ENCODE data around the gene C1orf159. TPM values are rescaled to one million over a fixed set of nuclear protein-coding genes. Genes with fewer than 3 reads are reported as not detected.

C1orf159 gene
- total and polyA plus RNA-seq, 10 of the 15 experiments (the other 5 are each of a cell fraction or from before 2014, with no cell fraction given): 0.11 to 23.4 (median 8.0) TPM

- FAIRE-seq (no peak), DNase-seq (ENCODE audit: low read depth, low spot score) (no peak), ATAC-seq (no peak)
- POLR2A ChIA-PET: interaction anchor here (0.6 to 0.8 kb wide), 2 partner anchors 15 to 173 kb away, joined by 4 to 9 read pairs; no protein-coding TSS in a partner anchor
- Histone ChIP-seq H3K4me1 (ENCODE audit: control insufficient read depth, insufficient read depth, low read length) (peaks cover 5% of the 10 kb centered on the region; the same call in 1 of the 2 replicates), H3K9me3 (replicated peaks; ENCODE audit: control insufficient read depth, insufficient read depth, low read length) (no peaks in the 10 kb centered on the region), H2AFZ (ENCODE audit: control insufficient read depth, low read depth, low read length) (no peak overlapping the region), H3K4me2 (ENCODE audit: control insufficient read depth, insufficient read depth) (no peak overlapping the region), H4K20me1 (ENCODE audit: control insufficient read depth, insufficient read depth) (no peaks in the 10 kb centered on the region), H3K4me3 (no peak overlapping the region), H3K27ac (ENCODE audit: control insufficient read depth, insufficient read depth) (no peak overlapping the region), H3K27me3 (replicated peaks in 1 of 2; ENCODE audit: control insufficient read depth in 2 of 2, insufficient read depth in 2 of 2, low read length in 1 of 2) (no peaks in the 10 kb centered on the region), H3K36me3 (ENCODE audit: control insufficient read depth in 2 of 2, insufficient read depth in 2 of 2, low read length in 1 of 2) (peaks cover 3 to 23% of the 10 kb centered on the region in 2 experiments; a peak in 3 of 4 replicates), H3K9ac (ENCODE audit: control insufficient read depth, insufficient read depth, low read length) (no peak overlapping the region), H3K79me2 (ENCODE audit: control insufficient read depth, insufficient read depth, low read length) (no peaks in the 10 kb centered on the region)
- in situ Hi-C loops (cut with MboI): no loop called here
- no TSS peak for BruUV-seq (replicated peaks)
- SMC1A ChIA-PET (ENCODE audit: uncharacterized antibody, unreplicated experiment): no interaction called here
- CTCF ChIA-PET: no interaction called here
- intact Hi-C loops (cut with micrococcal nuclease; ENCODE audit: unreplicated experiment): no loop called here
- WGBS (ENCODE audit: insufficient coverage, insufficient replicate concordance, low lambda C conversion rate, missing lambda C conversion rate): 93% methylated on average over 16 of the region's 28 CpGs
- RAD21 ChIA-PET (ENCODE audit: unreplicated experiment): no interaction called here
- TF ChIP-seq SIX5 (IDR thresholded peaks at IDR 0.05; ENCODE audit: low read depth, low read length, severe bottlenecking): no peak
Observed at GRCh38 chr1:1048765-1049164, 67.1 kb downstream of the C1orf159 start.

GRCh38 chr1:1047963-1048362 is 67.9 kb downstream of the C1orf159 start:
- no peaks in the 10 kb centered on the region for H3K79me2 ChIP-seq (ENCODE audit: control insufficient read depth, insufficient read depth, low read length)
- H3K4me2 ChIP-seq (ENCODE audit: control insufficient read depth, insufficient read depth): no peak overlapping the region
- no peak for DNase-seq (ENCODE audit: low read depth, low spot score)
- ChIA-PET POLR2A (no interaction called here), CTCF (no interaction called here), SMC1A (ENCODE audit: uncharacterized antibody, unreplicated experiment) (no interaction called here), RAD21 (ENCODE audit: unreplicated experiment) (no interaction called here)
- peaks cover 3 to 24% of the 10 kb centered on the region in 2 experiments; a peak in 3 of 4 replicates for H3K36me3 ChIP-seq (ENCODE audit: control insufficient read depth in 2 of 2, insufficient read depth in 2 of 2, low read length in 1 of 2)
- no peak overlapping the region for H3K27ac ChIP-seq (ENCODE audit: control insufficient read depth, insufficient read depth)
- in situ Hi-C loops (cut with MboI) (no loop called here), intact Hi-C loops (cut with micrococcal nuclease; ENCODE audit: unreplicated experiment) (no loop called here)
- H3K4me1 ChIP-seq (ENCODE audit: control insufficient read depth, insufficient read depth, low read length): peaks cover 5% of the 10 kb centered on the region; the same call in 1 of the 2 replicates
- no peak overlapping the region for H2AFZ ChIP-seq (ENCODE audit: control insufficient read depth, low read depth, low read length)
- no peak for ATAC-seq
- no peak for FAIRE-seq
- no peaks in the 10 kb centered on the region for H3K27me3 ChIP-seq (replicated peaks in 1 of 2; ENCODE audit: control insufficient read depth in 2 of 2, insufficient read depth in 2 of 2, low read length in 1 of 2)
- H3K4me3 ChIP-seq: no peak overlapping the region
- no peaks in the 10 kb centered on the region for H3K9me3 ChIP-seq (replicated peaks; ENCODE audit: control insufficient read depth, insufficient read depth, low read length)
- H3K9ac ChIP-seq (ENCODE audit: control insufficient read depth, insufficient read depth, low read length): no peak overlapping the region
- BruUV-seq (replicated peaks): no TSS peak
- WGBS (ENCODE audit: insufficient coverage, insufficient replicate concordance, low lambda C conversion rate, missing lambda C conversion rate): 89% methylated on average over 18 of the region's 25 CpGs
- H4K20me1 ChIP-seq (ENCODE audit: control insufficient read depth, insufficient read depth): no peaks in the 10 kb centered on the region
- TF ChIP-seq CEBPZ (IDR thresholded peaks at IDR 0.05; ENCODE audit: low read depth, low read length) (no peak), MTA2 (IDR thresholded peaks at IDR 0.05; ENCODE audit: low read depth) (no peak), TARDBP (IDR thresholded peaks at IDR 0.05; ENCODE audit: borderline replicate concordance) (no peak), KAT2A (conservative IDR thresholded peaks at IDR 0.05; ENCODE audit: control insufficient read depth, low read depth, low read length) (no peak), SKIL (IDR thresholded peaks at IDR 0.05; ENCODE audit: low read depth, poor library complexity, severe bottlenecking) (no peak), ELK1 (IDR thresholded peaks at IDR 0.05; ENCODE audit: low read depth, low read length) (no peak)

Measured in GM12878 (cell line).